HG02852 (cell line): Measurements from ENCODE around the gene ADCY2.

Source experiments
- ATAC-seq: cut with Tn5 transposase; IDR thresholded peaks from one replicate; pipeline ENCODE4 v1.9.1; 2021; ENCODE audit warnings: mild to moderate bottlenecking, moderate library complexity; ENCODE audit not compliant: unreplicated experiment

The ADCY2 gene

GRCh38 chr5:7772141-7772540 lies 376.2 kb downstream of the ADCY2 start:
- no peak for ATAC-seq

GRCh38 chr5:7773178-7773577 lies 377.2 kb downstream of the ADCY2 start:
- ATAC-seq = no peak

- no peak for ATAC-seq
These were observed 380.5 kb downstream of the ADCY2 start for GRCh38 chr5:7776442-7776841.

- ATAC-seq = peak; percentile 84
These were observed 383.4 kb downstream of the ADCY2 start for GRCh38 chr5:7779019-7780005.

GRCh38 chr5:7781899-7782298 lies 386.0 kb downstream of the ADCY2 start:
- ATAC-seq = no peak

GRCh38 chr5:7784683-7785380 lies 388.9 kb downstream of the ADCY2 start:
- ATAC-seq = no peak

GRCh38 chr5:7787770-7788169 lies 391.8 kb downstream of the ADCY2 start:
- ATAC-seq = no peak

- no peak for ATAC-seq
These were observed 393.6 kb downstream of the ADCY2 start for GRCh38 chr5:7789567-7789966.

GRCh38 chr5:7793895-7794294 lies 398.0 kb downstream of the ADCY2 start:
- peak; percentile 8 for ATAC-seq

GRCh38 chr5:7794311-7794710 lies 398.4 kb downstream of the ADCY2 start:
- peak; percentile 89 for ATAC-seq

- ATAC-seq = peak; percentile 47
These were observed 398.9 kb downstream of the ADCY2 start for GRCh38 chr5:7794823-7795222.

GRCh38 chr5:7795306-7795705 lies 399.4 kb downstream of the ADCY2 start:
- ATAC-seq = no peak

- no peak for ATAC-seq
These were observed 406.1 kb downstream of the ADCY2 start for GRCh38 chr5:7801891-7802614.

- no peak for ATAC-seq
These were observed 406.9 kb downstream of the ADCY2 start for GRCh38 chr5:7802855-7803254.

- ATAC-seq = no peak
These were observed 408.0 kb downstream of the ADCY2 start for GRCh38 chr5:7803937-7804336.

- no peak for ATAC-seq
These were observed 409.4 kb downstream of the ADCY2 start for GRCh38 chr5:7805379-7805778.

- ATAC-seq = no peak
These were observed 413.1 kb downstream of the ADCY2 start for GRCh38 chr5:7808998-7809397.

- ATAC-seq = no peak
These were observed 415.8 kb downstream of the ADCY2 start for GRCh38 chr5:7811715-7812114.

GRCh38 chr5:7813007-7813406 lies 417.1 kb downstream of the ADCY2 start:
- no peak for ATAC-seq

GRCh38 chr5:7813576-7813975 lies 417.6 kb downstream of the ADCY2 start:
- ATAC-seq = no peak

GRCh38 chr5:7814816-7815215 lies 418.9 kb downstream of the ADCY2 start:
- ATAC-seq = no peak
